Measurements from ENCODE around the gene SPCS1. TPM values are rescaled to one million over a fixed set of nuclear protein-coding genes. Genes with fewer than 3 reads are reported as not detected.

The SPCS1 gene
- total RNA-seq, 1 experiment from 2014 or later = 93.2 TPM

GRCh38 chr3:52685285-52685708, 20.6 kb upstream of the SPCS1 start:
- H3K4me3 ChIP-seq (ENCODE audit: low read depth in 2 of 2, low read length in 2 of 2) = peak overlapping the region; percentile 90 to 98
- intact Hi-C loops (cut with micrococcal nuclease; ENCODE audit: unreplicated experiment) (no loop called here), in situ Hi-C loops (cut with HindIII; ENCODE audit: low pct_unique_long_range_greater_than_20kb, low sequenced_read_pairs) (no loop called here)
- peak; percentile 94 for ATAC-seq
- no TSS peak for BruUV-seq (replicated peaks)
- H3K4me1 ChIP-seq (ENCODE audit: control insufficient read depth, insufficient read depth, low read length) = peaks cover 26% of the 10 kb centered on the region
- DNase-seq (ENCODE audit: low read depth, low spot score) = no peak
- H3K36me3 ChIP-seq (ENCODE audit: control insufficient read depth, insufficient read depth, low read length) = peaks cover 33% of the 10 kb centered on the region
- ChIA-PET POLR2A (no interaction called here), CTCF (no interaction called here)
- peak; percentile 38; the same call in 1 of the 2 replicates for TF ChIP-seq SIN3A (IDR thresholded peaks at IDR 0.05; ENCODE audit: borderline replicate concordance, insufficient read depth, low read depth, low read length)
- TF ChIP-seq CTCF (IDR thresholded peaks at IDR 0.05) = no peak
- no peak for TF ChIP-seq POLR2AphosphoS5 (IDR thresholded peaks at IDR 0.05; ENCODE audit: low read depth, low read length)
- no peak for TF ChIP-seq REST (IDR thresholded peaks at IDR 0.05; ENCODE audit: insufficient read depth in 1 of 2, low read depth in 2 of 2, low read length in 1 of 2)
- TF ChIP-seq TCF7L2 (IDR thresholded peaks at IDR 0.05; ENCODE audit: low read depth, low read length) = 0 out of 2 replicates have a peak, but pooled peaks have one; percentile 27
- H3K27ac ChIP-seq (ENCODE audit: low read length) = peak overlapping the region; percentile 93
- no peaks in the 10 kb centered on the region for H3K9me3 ChIP-seq (ENCODE audit: control insufficient read depth, insufficient read depth, low read depth, low read length)
- no peaks in the 10 kb centered on the region for H3K27me3 ChIP-seq (ENCODE audit: control insufficient read depth, insufficient read depth, low read length)

- intact Hi-C loops (cut with micrococcal nuclease; ENCODE audit: unreplicated experiment) (no loop called here), in situ Hi-C loops (cut with HindIII; ENCODE audit: low pct_unique_long_range_greater_than_20kb, low sequenced_read_pairs) (no loop called here)
- TF ChIP-seq POLR2AphosphoS5 (IDR thresholded peaks at IDR 0.05; ENCODE audit: low read depth, low read length) (peak; percentile 91), REST (IDR thresholded peaks at IDR 0.05; ENCODE audit: insufficient read depth in 1 of 2, low read depth in 2 of 2, low read length in 1 of 2) (peak in 1 of 2 experiments; percentile 59; a peak in 1 of 4 replicates), CTCF (IDR thresholded peaks at IDR 0.05) (no peak), TCF7L2 (IDR thresholded peaks at IDR 0.05; ENCODE audit: low read depth, low read length) (0 out of 2 replicates have a peak, but pooled peaks have one; percentile 25), SIN3A (IDR thresholded peaks at IDR 0.05; ENCODE audit: borderline replicate concordance, insufficient read depth, low read depth, low read length) (peak; percentile 87)
- H3K36me3 ChIP-seq (ENCODE audit: control insufficient read depth, insufficient read depth, low read length) = peaks cover 38% of the 10 kb centered on the region
- peak; percentile 90 for ATAC-seq
- H3K27ac ChIP-seq (ENCODE audit: low read length) = peak within 1 kb of the TSS; percentile 97
- CTCF ChIA-PET = no interaction called here
- BruUV-seq (replicated peaks) = TSS peak; percentile 75
- no peak for DNase-seq (ENCODE audit: low read depth, low spot score)
- peaks cover 26% of the 10 kb centered on the region for H3K4me1 ChIP-seq (ENCODE audit: control insufficient read depth, insufficient read depth, low read length)
- H3K4me3 ChIP-seq (ENCODE audit: low read depth in 2 of 2, low read length in 2 of 2) = peak within 1 kb of the TSS; percentile 95 to 98
- H3K27me3 ChIP-seq (ENCODE audit: control insufficient read depth, insufficient read depth, low read length) = no peaks in the 10 kb centered on the region
- POLR2A ChIA-PET = no interaction called here
- no peaks in the 10 kb centered on the region for H3K9me3 ChIP-seq (ENCODE audit: control insufficient read depth, insufficient read depth, low read depth, low read length)
Measured at GRCh38 chr3:52685709-52686691, 19.9 kb upstream of the SPCS1 start, which contains the start of the genes GNL3 and PBRM1. Gene GNL3, plus strand, starts transcription at chr3:52686032. Its CDS starts 61 bp downstream, at chr3:52686093. Gene PBRM1, minus strand, starts transcription at chr3:52685913.
